SJSA1 (cell line): ENCODE data around the gene PLCH2. TPM values are rescaled to one million over a fixed set of nuclear protein-coding genes. Genes with fewer than 3 reads are reported as not detected.

Experiments used
- DNase-seq, 2 experiments: peaks; one replicate each; pipeline ENCODE4 v3.0.0-alpha.2; 2015 to 2020; ENCODE audit warnings: low spot score in 2 of 2, low read depth in 1 of 2
- H3K27ac ChIP-seq: fragments of 250-450 bp; sonication (Bioruptor Pico); 2 replicates; pipeline ENCODE4 v1.5.1; 2020; ENCODE audit warnings: mild to moderate bottlenecking, moderate library complexity
- H3K27me3 ChIP-seq: fragments of 250-450 bp; sonication (Bioruptor Pico); replicated peaks from 2 replicates; pipeline ENCODE4 v1.5.1; 2020; ENCODE audit warnings: mild to moderate bottlenecking, moderate library complexity
- H3K36me3 ChIP-seq: fragments of 250-450 bp; sonication (Bioruptor Pico); 2 replicates; pipeline ENCODE4 v1.5.1; 2020; ENCODE audit warnings: mild to moderate bottlenecking
- H3K4me1 ChIP-seq: fragments of 250-450 bp; sonication (Bioruptor Pico); replicated peaks from 2 replicates; pipeline ENCODE4 v1.6.1; 2021; ENCODE audit warnings: mild to moderate bottlenecking
- H3K4me3 ChIP-seq: fragments of 250-450 bp; sonication (Bioruptor Pico); 2 replicates; pipeline ENCODE4 v1.5.1; 2020; ENCODE audit warnings: mild to moderate bottlenecking
- H3K9me3 ChIP-seq: fragments of 250-450 bp; sonication (Bioruptor Pico); replicated peaks from 2 replicates; pipeline ENCODE4 v1.5.1; 2020; ENCODE audit warnings: mild to moderate bottlenecking
- total RNA-seq: library from RNA; depleted of rRNA; stranded (reverse); fragments of >200 nt; shearing (Covaris generic); gene quantifications from 2 replicates; pipeline ENCODE4 v1.2.3, GENCODE V29; 2014

Gene PLCH2
- total RNA-seq, 1 experiment from 2014 or later: 0.24 TPM

GRCh38 chr1:2513939-2514652 is 38.0 kb downstream of the PLCH2 start:
- DNase-seq: no peak
- Histone ChIP-seq H3K27me3 (no peaks in the 10 kb centered on the region), H3K27ac (no peak overlapping the region), H3K4me3 (no peak overlapping the region), H3K9me3 (no peaks in the 10 kb centered on the region), H3K36me3 (peaks cover 96% of the 10 kb centered on the region), H3K4me1 (no peaks in the 10 kb centered on the region)

GRCh38 chr1:2514863-2515762 is 39.0 kb downstream of the PLCH2 start:
- Histone ChIP-seq H3K36me3 (peaks cover 94% of the 10 kb centered on the region), H3K27ac (no peak overlapping the region), H3K27me3 (no peaks in the 10 kb centered on the region), H3K9me3 (no peaks in the 10 kb centered on the region), H3K4me1 (no peaks in the 10 kb centered on the region), H3K4me3 (no peak overlapping the region)
- DNase-seq: no peak

- H3K36me3 ChIP-seq: peaks cover 92% of the 10 kb centered on the region
Observed at GRCh38 chr1:2515763-2516080, 39.6 kb downstream of the PLCH2 start.

GRCh38 chr1:2516124-2516523 is 40.0 kb downstream of the PLCH2 start:
- no peaks in the 10 kb centered on the region for H3K4me1 ChIP-seq
- H3K27ac ChIP-seq: no peak overlapping the region
- H3K36me3 ChIP-seq: peaks cover 92% of the 10 kb centered on the region
- no peaks in the 10 kb centered on the region for H3K27me3 ChIP-seq
- DNase-seq: no peak
- H3K9me3 ChIP-seq: no peaks in the 10 kb centered on the region
- no peak overlapping the region for H3K4me3 ChIP-seq

More at GRCh38 chr1:2515763-2516080, 39.6 kb downstream of the PLCH2 start:
- no peak for DNase-seq
- H3K4me3 ChIP-seq: no peak overlapping the region
- H3K27ac ChIP-seq: no peak overlapping the region
- H3K9me3 ChIP-seq: no peaks in the 10 kb centered on the region
- no peaks in the 10 kb centered on the region for H3K27me3 ChIP-seq
- no peaks in the 10 kb centered on the region for H3K4me1 ChIP-seq

- no peak overlapping the region for H3K27ac ChIP-seq
- no peak for DNase-seq
- no peaks in the 10 kb centered on the region for H3K27me3 ChIP-seq
- H3K36me3 ChIP-seq: peaks cover 89% of the 10 kb centered on the region
- no peak overlapping the region for H3K4me3 ChIP-seq
- H3K4me1 ChIP-seq: no peaks in the 10 kb centered on the region
- no peaks in the 10 kb centered on the region for H3K9me3 ChIP-seq
Observed at GRCh38 chr1:2516946-2517345, 40.9 kb downstream of the PLCH2 start.

- Histone ChIP-seq H3K4me3 (no peak overlapping the region), H3K4me1 (peaks cover 2% of the 10 kb centered on the region), H3K27ac (no peak overlapping the region), H3K9me3 (no peaks in the 10 kb centered on the region), H3K27me3 (no peaks in the 10 kb centered on the region), H3K36me3 (peaks cover 81% of the 10 kb centered on the region)
- no peak for DNase-seq
Observed at GRCh38 chr1:2517966-2518365, 41.9 kb downstream of the PLCH2 start.

GRCh38 chr1:2518528-2518927 is 42.4 kb downstream of the PLCH2 start:
- Histone ChIP-seq H3K4me3 (no peak overlapping the region), H3K27ac (no peak overlapping the region), H3K27me3 (no peaks in the 10 kb centered on the region), H3K36me3 (peaks cover 77% of the 10 kb centered on the region), H3K4me1 (peaks cover 8% of the 10 kb centered on the region), H3K9me3 (no peaks in the 10 kb centered on the region)
- DNase-seq: no peak

GRCh38 chr1:2519029-2519685 is 43.1 kb downstream of the PLCH2 start:
- Histone ChIP-seq H3K27me3 (no peaks in the 10 kb centered on the region), H3K36me3 (peaks cover 74% of the 10 kb centered on the region), H3K9me3 (no peaks in the 10 kb centered on the region), H3K4me3 (no peak overlapping the region), H3K4me1 (peaks cover 14% of the 10 kb centered on the region), H3K27ac (no peak overlapping the region)
- no peak for DNase-seq

- no peaks in the 10 kb centered on the region for H3K27me3 ChIP-seq
- no peaks in the 10 kb centered on the region for H3K9me3 ChIP-seq
- H3K4me3 ChIP-seq: no peak overlapping the region
- no peak overlapping the region for H3K27ac ChIP-seq
- peaks cover 74% of the 10 kb centered on the region for H3K36me3 ChIP-seq
- H3K4me1 ChIP-seq: peaks cover 20% of the 10 kb centered on the region
- DNase-seq: no peak
Observed at GRCh38 chr1:2519729-2520128, 43.6 kb downstream of the PLCH2 start.

- Histone ChIP-seq H3K9me3 (no peaks in the 10 kb centered on the region), H3K27ac (no peak overlapping the region), H3K4me1 (peaks cover 24% of the 10 kb centered on the region), H3K36me3 (peaks cover 72% of the 10 kb centered on the region), H3K4me3 (no peak overlapping the region), H3K27me3 (no peaks in the 10 kb centered on the region)
- no peak for DNase-seq
Observed at GRCh38 chr1:2520206-2520605, 44.1 kb downstream of the PLCH2 start.

GRCh38 chr1:2520806-2521205 is 44.7 kb downstream of the PLCH2 start:
- peaks cover 72% of the 10 kb centered on the region for H3K36me3 ChIP-seq
- no peak overlapping the region for H3K27ac ChIP-seq
- H3K9me3 ChIP-seq: no peaks in the 10 kb centered on the region
- DNase-seq: no peak
- no peak overlapping the region for H3K4me3 ChIP-seq
- peaks cover 27% of the 10 kb centered on the region for H3K4me1 ChIP-seq
- no peaks in the 10 kb centered on the region for H3K27me3 ChIP-seq

- H3K9me3 ChIP-seq: no peaks in the 10 kb centered on the region
- H3K27ac ChIP-seq: no peak overlapping the region
- no peaks in the 10 kb centered on the region for H3K27me3 ChIP-seq
- H3K4me3 ChIP-seq: no peak overlapping the region
- no peak for DNase-seq
- H3K36me3 ChIP-seq: peaks cover 60% of the 10 kb centered on the region
- H3K4me1 ChIP-seq: peaks cover 32% of the 10 kb centered on the region
Observed at GRCh38 chr1:2522230-2522629, 46.1 kb downstream of the PLCH2 start.

GRCh38 chr1:2523191-2523890 is 47.3 kb downstream of the PLCH2 start:
- Histone ChIP-seq H3K27ac (peak overlapping the region; percentile 47; the same call in 1 of the 2 replicates), H3K9me3 (no peaks in the 10 kb centered on the region), H3K27me3 (no peaks in the 10 kb centered on the region), H3K36me3 (peaks cover 49% of the 10 kb centered on the region), H3K4me1 (peaks cover 32% of the 10 kb centered on the region), H3K4me3 (no peak overlapping the region)
- peak; percentile 41 to 65 for DNase-seq
